HG03432 (cell line): ENCODE data around the gene CRHR1.

Experiments
- ATAC-seq: cut with Tn5 transposase; IDR thresholded peaks from one replicate; pipeline ENCODE4 v1.9.1; 2021; ENCODE audit warnings: mild to moderate bottlenecking, moderate library complexity; ENCODE audit not compliant: unreplicated experiment

The CRHR1 gene

DNA sequence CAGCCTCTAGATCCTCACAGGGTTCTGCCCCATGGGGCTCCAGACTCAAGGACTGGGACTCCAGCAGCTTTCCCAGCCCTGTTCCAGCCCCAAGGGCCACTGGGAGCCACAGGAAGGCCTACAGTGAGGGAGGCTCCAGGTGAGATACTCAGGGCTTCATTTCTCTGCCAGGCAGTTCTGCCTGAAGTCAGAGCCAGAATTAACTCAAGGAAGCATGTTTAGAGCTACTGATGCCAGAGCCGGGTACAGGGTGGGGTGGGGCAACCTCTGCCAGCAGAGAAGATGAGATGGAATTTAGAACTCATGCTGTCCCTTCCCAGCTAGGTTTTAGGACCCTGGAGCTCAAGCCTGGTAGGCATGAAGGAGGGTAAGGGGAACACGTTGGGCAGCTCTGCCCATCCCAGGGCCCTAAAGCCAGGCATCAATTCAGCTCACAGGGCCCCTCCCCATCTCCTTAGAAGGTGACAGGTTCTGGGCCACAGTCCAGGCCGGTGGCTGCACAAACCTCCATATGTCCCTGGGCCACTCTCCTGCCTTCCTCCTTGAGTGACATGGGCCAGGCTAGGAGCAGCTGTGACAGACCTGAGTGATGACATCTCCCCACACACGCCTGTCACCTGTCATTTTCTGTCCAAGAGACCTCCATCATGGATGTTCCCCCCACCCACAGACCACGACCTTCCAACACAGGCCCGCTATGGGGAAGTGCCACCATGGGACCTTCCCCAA is 36.1 kb downstream of the CRHR1 start:
- ATAC-seq = no peak

DNA sequence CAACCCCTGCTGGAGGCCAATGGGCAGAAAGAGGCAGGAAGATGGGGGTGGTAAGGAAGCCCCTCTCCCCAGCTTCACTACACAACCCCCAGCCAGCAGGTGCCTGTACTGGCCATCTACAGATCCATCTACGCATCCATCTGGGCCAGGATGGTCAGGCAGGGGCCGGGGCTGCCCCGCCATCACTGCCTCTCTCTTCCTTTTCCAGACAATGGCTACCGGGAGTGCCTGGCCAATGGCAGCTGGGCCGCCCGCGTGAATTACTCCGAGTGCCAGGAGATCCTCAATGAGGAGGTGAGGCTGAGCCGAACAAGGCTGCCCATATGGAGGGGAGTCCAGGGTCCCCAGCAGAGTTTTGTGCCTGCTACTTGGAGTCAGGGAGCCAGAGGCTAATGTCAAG is 37.0 kb downstream of the CRHR1 start:
- ATAC-seq = no peak

DNA sequence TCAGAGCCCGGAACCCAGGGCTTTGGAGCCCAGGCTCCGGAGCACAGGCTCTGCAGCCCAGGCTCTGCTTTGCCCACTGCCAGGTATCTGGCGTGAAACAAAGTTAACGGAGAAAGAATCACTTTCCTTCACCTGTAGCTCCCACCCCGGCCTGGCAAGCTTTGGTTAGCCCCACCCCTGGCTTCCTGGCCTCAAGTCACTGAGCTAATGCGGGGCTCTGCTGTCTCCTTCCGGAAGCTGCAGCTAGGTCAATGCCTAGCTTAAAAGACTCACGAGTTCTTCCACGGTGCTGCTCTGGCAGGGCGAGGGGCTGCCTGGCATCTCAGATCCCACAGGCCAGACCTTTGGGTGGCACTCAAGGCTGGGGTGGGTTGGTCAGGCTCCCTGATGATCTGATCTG is 39.5 kb downstream of the CRHR1 start:
- ATAC-seq = no peak

DNA sequence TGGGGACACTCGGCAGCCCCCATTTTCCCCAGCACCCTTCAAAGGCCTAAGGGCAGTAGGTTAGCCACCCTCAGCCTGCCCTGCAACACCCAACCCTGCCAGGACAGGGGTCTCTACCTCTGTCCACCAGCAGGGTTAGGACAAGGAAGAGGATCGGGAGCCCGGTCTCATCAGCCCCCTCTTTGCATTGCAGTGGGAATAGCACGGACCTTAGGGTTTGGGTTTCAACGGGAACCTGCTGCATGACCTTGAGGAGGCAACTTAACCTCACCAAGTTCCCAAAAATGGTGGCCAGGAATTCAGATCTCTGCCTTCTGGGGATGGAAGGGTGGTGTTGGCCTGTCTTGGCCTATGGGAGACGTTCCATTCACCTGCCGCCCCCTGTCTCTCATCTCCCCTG is 40.4 kb downstream of the CRHR1 start:
- no peak for ATAC-seq

DNA sequence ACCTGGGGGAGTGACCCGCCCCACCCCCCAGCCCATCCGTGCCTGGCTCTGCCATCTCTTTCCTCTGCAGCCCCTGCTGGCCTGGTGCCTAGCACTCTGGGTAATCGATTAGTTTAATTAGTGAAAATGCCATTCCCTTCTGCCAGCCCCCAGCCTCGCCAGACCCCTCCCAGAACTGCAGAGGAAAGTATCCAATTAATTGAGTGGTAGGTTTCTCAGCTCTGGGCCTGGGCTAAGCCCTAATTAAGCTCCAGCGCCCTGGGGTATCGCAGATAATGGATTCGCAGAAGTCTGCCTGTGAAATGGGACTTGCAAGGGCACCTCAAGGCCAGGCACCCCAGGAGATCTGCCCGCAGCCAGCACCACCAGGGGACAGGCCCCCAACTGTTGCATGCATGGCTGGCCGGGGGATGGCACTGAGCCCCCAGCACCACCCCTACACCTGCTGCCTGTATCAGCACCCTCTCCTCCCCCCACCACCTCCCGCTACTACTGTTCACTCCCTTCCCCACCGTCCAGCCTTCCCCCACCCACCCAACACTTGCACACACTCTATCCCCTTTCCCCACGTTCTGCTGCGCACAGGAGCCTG is 40.9 kb downstream of the CRHR1 start:
- ATAC-seq = no peak

DNA sequence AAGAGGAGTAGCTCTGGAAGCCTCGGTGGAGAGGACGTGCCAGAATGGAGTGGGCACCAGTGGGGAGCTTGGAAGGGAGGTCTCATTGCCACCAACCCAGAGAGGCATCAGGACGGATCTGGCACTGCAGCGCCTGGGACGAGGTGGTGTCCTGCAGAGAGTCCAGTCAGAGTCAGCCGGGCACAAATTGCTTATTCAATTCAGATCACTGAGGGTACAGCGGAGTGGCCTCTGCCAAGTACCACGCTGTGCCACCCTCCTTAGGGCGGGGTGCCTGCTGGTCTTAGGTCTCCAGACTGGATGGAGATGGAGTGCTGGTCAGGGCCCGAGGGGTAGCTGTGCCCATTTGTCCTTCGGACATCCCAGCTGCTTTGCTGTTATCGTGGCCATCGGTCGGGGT is 41.7 kb downstream of the CRHR1 start:
- ATAC-seq = no peak

DNA sequence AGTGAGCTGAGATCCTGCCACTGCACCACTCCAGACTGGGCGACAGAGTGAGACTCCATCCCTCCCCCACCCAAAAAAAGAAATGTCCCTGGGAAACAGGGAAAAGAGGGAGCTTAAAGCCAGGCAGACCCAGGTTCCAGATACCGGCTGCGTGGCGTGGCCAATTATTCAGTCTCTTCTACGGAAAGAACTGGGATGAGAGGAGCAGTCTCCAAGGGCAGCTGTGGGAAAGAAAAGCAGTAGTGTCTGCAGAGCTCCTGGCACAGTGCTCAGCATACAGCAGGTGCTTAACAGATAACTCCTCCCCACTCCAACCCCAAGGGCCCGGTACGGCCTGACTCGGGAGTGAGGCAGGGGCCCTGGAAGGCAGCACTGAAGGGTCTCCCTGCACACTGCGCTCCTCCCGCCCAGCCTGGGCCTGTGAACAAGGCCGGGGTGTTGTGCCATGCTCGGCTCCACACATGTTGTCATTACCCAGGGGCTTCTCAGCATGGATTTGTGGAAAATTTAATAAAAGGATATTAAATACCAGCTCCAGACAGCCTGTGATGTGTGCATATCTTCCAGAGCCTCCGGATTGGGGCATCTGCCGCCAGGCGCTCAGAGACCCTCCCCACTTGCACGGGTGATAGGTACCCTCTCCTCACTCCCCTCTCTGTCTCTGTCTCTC is 42.9 kb downstream of the CRHR1 start:
- ATAC-seq = no peak

DNA sequence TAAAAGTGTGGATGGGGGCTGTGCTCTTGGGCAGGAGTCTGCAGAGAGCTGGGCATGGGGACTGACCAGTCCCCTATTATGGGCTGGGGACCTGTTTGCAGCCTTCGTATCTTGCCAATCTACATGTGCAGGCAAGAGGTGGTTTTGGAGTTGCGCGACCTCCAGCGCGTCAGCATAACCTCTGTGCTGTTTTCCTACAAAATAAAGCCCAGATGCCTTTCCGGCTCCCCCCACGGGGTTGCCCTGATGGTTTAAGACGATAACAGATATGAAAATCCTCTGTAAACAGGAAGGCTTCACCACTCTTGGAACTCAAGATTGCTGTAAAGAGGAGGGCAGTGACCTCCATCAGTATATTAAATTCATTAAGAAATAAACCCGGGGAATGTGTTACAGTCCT is 44.1 kb downstream of the CRHR1 start:
- no peak for ATAC-seq

DNA sequence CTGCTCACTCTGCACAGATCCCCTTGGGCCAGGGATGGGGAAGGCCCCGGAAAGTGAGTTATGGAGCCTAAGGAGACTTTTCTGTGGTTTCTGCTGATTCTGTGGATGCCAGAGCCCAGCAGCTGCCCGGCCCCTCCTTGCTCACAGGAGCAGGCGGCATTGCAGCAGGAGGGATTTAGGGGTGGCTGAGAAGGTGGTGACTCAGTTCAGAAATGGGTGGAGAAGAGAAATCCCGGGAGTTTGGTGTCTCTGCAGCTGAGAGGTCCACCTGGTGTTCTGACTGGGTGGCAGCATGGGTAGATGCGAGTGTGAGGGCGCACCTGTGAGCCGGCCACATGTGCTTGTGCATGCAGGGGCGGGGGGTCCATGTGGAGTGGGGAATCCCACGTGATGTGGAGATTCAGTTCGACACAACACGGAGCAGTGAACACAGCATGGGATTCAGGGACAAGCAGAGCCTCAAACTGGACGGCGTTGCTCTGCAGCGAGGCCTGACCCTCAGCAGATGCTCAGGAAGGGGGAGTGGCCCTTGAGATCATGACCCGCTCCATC is 44.5 kb downstream of the CRHR1 start:
- ATAC-seq = no peak

DNA sequence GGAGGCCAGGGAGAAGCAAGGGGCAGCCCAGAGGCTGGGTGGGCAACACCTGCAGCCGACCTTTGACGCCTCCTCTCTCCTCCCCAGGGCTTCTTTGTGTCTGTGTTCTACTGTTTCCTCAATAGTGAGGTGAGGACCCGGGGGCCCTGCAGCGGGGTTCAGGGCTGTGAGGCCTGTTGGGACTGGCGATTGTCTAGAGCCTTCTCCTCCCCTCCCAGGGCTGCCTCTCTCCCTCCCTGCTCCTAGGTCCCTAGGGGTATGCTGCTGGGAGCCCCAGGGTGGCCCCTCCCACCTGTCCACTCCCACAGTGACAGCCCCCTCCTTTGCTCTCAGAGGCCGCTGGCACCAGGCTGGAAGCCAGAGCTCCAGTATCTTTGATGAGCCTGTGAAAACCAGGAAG is 49.8 kb downstream of the CRHR1 start:
- no peak for ATAC-seq

DNA sequence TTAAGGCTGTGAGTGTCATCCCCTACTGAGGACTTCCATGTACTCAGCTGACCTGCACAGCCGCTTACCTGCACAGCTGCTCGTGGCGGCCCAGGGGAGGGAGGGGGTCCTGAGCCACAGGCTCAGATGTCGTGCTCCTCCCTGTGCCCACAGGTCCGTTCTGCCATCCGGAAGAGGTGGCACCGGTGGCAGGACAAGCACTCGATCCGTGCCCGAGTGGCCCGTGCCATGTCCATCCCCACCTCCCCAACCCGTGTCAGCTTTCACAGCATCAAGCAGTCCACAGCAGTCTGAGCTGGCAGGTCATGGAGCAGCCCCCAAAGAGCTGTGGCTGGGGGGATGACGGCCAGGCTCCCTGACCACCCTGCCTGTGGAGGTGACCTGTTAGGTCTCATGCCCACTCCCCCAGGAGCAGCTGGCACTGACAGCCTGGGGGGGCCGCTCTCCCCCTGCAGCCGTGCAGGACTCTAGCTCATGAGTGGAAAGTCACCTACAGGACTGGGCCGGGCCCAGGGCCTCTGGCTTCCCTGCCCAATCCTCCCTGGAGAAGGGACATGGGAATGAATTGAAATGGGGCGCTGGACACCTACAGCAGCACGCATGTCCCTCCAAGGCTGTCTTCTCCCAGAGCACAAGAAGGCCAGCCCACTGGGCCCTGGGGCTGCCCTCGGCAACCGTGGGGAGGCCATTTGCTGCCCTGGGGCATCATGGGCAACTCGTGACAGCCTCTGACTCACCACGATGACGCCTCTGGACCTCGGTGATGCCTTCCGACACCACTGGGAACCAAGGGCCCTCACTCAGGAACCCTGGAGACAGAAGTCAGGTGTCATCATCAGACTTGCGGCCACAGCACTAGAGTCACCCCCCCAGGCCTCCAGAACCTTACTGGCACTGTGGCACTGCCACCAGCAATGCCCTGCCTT is 50.6 kb downstream of the CRHR1 start:
- no peak for ATAC-seq

DNA sequence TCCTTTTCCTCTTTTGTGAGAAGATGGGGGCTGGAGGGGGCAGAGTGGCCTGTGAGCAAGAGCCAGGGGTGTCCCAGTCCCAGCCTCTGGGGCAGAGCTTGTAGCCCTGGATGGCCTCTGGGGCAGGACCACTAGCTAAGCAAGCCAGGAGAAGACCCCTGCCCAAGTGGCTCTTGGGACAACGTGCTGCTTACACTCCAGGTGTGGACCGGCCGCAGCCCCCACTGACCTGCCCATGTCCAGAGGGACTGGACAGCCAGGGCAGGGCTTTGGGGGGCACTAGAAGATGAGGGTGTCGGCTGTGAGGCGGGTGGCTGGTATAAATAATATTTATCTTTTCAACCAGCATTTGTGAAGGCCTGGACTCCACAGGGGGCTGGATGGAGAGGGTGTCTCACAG is 51.4 kb downstream of the CRHR1 start:
- no peak for ATAC-seq

DNA sequence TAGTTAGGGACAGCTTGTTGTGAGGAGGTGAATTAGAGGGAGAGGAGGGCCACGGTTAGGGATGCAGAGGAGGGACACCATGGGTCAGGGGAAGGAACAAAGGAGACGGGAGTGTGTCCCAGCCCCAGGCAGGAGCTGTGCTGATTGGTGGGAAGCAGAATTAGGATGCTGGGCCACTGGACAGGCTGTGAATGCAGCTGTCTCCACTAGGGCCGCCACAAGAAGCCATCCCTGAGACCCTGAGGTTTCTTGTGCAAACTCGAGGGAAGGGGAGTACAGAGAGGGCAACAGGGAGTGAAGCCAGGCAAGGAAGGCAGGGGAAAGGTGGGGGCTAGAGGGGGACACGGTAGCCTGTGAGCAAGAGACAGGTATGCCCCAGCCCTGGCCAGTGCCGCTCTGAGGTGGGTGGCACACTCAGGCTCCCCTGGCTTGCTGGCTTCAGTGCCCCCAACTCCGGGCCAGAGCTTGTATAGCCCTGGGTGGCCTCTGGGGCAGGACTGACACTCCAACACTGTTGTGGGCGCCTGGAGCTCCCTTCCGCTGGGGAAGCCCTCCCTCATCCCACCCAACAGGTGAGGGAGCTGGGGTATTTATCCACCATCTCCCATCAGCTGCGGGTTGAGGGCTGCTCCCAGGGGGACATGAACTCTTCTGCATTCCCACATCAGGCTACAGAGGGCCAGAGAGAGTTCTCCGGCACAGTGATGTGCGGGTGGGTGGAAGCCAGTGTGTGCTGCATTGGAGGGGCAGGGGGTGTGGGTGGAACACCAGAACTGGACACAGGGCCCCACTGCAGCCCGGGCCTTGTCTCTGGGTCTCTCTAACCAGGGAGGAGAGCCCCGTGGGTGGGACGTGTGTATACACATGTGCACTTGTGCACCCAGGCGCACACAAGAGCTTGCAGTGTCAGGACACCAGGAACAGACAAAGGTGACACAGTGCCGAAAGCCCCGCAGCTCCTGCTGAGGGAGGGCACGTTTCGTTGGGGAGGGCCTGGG is 52.2 kb downstream of the CRHR1 start:
- no peak for ATAC-seq

DNA sequence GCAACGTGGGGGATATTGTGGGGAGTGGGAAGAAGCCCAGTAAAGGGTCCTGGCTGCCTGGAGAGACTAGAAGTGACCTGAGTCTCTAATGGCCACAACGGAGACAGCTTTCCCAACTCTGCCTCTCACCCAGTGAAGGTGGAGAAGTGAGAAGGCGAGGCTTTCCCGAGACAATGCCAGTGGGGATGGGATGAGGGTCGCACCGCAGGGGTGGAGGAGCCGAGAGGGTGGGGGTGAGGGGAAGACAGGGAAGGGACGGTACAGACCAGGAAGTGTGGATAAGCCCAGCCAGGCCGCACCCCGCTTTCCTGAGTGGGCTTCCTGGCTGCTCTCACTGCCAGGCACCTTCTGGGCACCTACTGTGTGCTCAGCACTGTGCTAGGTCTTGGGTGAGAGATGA is 53.1 kb downstream of the CRHR1 start:
- no peak for ATAC-seq

DNA sequence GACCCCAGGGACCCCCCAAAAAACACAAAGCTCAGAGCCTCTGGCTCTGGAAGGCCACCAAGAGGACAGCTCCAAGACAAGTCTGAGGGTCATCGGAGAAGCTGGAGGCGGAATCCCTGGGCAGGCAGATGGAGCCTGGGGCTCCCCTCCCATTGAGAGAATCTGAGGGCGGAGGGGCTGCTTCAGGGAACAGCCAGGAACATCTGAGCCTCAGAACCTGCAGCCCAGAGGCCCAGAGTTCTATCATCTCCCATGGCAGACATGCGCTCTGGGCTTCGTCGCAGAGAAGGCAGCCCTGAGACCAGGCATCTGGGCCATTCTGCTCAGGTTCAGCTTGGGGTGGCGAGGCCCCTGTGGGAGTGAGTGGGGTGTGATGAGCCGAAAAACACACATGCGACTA is 53.5 kb downstream of the CRHR1 start:
- ATAC-seq = no peak

DNA sequence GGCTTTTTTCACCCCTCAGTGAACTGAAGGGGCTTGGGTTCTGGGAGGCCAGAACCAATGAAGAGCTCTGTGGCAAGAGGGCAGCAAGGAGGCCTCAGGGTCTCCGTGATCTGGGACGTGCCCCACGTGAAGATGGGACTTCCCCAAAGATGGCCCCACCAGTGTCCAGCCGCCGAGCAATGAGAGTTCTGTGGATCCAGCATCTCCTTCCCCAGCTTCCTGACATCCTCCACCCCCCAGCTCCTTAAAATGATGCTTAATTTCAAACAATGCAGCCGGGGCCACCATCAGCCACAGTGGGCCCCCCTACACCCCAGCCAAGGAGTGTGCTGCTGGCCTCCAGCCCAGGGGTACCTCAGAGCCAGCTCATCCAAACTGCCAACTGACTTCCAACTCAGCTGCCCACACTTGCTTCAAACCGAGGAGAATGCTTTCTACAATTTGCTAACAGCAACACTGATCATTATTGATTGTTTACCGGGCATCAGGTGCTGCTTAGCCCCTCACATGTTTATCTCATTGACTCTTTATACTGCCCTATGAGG is 54.7 kb downstream of the CRHR1 start:
- ATAC-seq = no peak

DNA sequence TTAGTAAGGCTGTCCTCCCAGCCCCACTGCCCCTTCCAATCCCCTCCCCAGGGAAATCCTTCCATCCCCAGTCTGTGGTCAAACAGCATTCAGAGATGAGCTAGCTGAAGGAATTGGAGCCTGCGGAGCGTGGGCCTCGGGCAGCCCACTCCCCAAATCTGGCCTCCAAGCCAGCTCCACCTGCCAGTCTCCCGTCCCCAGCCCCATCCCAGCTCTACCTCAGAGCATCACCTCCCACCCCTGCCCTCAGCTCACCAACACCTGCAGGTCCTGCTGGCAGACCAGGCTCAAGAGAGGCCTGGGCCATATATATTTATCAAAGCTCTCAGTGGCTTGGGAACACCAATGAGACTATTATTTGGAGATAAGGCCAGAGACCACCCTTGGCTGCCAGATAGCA is 55.3 kb downstream of the CRHR1 start:
- ATAC-seq = no peak

DNA sequence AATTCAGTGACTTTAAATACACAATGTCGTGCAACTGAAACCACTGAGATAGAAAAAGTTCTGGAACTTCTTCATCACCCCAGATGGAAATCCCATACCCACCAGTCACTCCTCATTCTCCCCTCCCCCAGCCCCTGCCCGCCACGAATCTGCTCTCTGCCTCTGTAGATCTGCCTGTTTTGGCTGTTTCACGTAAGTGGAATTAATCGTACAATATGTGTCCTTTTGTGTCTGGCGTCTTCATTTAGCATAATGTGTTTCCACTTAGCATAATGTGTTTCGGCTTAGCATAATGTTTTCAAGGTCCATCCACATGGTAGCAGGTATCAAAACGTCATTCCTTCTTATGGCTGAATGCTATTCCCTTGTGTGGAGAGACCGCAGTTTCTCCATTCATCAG is 57.1 kb downstream of the CRHR1 start:
- no peak for ATAC-seq

DNA sequence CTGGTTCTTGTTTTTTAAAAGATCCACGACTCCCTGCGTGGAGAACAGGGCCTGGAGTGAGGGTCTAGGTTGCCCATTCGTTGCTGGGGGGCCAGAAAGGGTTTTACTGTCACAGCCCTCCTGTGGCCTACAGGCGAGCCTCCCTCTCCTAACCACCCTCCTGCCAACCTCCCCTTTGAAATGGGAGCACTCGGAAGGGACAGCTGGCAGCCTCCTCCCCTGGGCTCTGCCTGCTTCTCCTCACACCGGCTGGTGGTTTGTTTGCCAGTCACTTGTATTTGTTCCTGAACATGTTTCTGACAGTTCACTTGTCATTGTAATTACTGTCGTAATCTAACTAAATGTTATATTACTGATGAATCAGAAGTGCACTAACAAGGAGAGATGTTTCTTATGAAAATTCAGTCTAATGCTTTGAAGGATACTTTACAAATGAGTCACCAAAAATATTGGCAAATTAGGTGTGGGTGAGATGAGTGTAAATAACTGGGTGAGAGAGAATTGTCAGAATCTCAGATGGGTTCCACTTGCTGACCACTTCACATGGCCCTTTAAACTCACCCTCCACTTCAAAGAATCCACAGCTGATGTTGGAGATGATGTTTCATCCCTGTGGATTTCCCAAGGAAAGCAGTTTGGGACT is 57.9 kb downstream of the CRHR1 start:
- ATAC-seq = no peak
